Cardiac fibroblast (primary cell): Measurements from ENCODE around the gene KIAA0232.
A peak's percentile ranks its signal among the peaks of the same experiment; 100 is the strongest.

Experiments
- DNase-seq, 2 donors: peaks; one replicate each; pipeline versions ENCODE4 v3.0.0 to v3.0.0-alpha.2; 2010; ENCODE audit warnings: low read depth in 2 of 2
- H3K4me3 ChIP-seq, 2 donors: replicated peaks in 1 of 2; 1 replicate in 1 of 2; 2 replicates in 1 of 2; pipeline ENCODE4 v1.5.1; 2011; ENCODE audit warnings: low read depth in 2 of 2, low read length in 2 of 2, mild to moderate bottlenecking in 2 of 2, moderate library complexity in 1 of 2
- TF ChIP-seq, protein P1 (sequence below): IDR thresholded peaks from one replicate; pipeline ENCODE4 v1.5.1; 2011; ENCODE audit warnings: low read depth, mild to moderate bottlenecking, low read length, inconsistent platforms

The KIAA0232 gene

DNA sequence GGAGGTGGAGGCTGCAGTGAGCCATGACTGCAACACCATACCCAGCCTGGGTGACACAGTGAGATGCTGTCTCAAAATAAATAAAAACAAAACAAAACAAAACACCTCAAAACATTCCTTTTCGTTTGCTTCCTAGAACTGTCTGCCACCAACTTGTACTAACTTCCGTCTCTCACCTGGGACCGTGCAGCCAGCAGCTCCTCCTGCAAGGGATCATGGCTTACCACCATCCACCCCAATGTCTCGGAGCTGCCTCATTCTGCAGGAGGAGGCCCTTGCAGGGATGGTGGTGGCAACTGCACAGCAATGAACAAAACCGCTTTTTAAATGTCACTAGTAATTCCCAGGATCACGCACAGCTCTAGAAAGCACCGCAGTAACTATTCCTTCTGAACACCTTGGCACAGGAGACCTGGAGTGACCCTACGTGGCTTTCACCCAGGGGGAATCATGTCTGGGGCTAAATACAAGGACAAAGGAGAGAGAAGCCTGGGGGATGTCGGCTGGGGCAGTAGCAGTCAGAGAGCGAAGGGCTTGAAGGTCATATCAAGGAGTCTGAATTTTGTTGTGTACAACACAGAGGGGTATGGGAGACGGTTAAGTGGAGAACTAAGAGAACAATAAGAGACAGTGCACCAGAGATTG is 17.4 kb upstream of the KIAA0232 start:
- TF ChIP-seq, protein P1, sequence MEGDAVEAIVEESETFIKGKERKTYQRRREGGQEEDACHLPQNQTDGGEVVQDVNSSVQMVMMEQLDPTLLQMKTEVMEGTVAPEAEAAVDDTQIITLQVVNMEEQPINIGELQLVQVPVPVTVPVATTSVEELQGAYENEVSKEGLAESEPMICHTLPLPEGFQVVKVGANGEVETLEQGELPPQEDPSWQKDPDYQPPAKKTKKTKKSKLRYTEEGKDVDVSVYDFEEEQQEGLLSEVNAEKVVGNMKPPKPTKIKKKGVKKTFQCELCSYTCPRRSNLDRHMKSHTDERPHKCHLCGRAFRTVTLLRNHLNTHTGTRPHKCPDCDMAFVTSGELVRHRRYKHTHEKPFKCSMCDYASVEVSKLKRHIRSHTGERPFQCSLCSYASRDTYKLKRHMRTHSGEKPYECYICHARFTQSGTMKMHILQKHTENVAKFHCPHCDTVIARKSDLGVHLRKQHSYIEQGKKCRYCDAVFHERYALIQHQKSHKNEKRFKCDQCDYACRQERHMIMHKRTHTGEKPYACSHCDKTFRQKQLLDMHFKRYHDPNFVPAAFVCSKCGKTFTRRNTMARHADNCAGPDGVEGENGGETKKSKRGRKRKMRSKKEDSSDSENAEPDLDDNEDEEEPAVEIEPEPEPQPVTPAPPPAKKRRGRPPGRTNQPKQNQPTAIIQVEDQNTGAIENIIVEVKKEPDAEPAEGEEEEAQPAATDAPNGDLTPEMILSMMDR, result no peak
- no peak for DNase-seq
- H3K4me3 ChIP-seq, result no peak overlapping the region

DNA sequence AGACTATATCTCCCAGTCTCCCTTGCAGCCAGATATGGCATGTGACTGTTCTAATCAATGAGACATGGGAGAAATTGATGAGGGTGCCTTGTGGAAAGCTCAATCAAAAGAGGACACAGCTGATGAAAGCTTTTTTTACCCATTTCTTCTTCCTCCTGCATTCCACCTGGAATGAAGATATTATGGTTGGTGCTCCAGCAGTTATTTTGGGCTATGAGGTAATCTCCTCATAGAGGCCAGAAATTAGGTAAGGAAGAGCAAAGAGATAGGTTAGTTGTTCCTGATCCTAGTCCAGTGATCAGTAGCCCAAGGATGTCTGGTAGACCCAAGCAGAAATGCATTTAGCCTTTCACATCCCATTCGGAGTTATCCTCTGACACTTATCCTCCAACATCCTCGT is 16.8 kb upstream of the KIAA0232 start:
- H3K4me3 ChIP-seq, result no peak overlapping the region
- TF ChIP-seq, protein P1, result no peak
- no peak for DNase-seq

DNA sequence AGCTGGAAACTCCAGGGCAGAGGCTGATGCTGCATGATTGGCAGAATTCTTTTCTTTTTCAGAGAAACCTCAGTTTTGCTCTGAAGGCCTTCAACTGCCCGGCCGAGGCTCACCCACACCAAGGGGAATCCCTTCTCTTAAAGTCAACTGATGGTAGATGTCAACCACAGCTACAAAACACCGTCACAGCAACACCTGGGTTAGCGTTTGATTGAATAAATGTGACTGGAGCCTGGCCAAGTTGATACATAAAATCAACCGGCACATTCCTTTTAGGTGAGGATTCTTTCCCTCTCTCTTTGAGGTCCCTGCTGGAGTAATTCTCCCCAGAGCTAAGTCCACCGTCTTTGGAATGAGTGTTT is 15.2 kb upstream of the KIAA0232 start:
- TF ChIP-seq, protein P1, result no peak
- no peak overlapping the region for H3K4me3 ChIP-seq
- DNase-seq, result no peak

DNA sequence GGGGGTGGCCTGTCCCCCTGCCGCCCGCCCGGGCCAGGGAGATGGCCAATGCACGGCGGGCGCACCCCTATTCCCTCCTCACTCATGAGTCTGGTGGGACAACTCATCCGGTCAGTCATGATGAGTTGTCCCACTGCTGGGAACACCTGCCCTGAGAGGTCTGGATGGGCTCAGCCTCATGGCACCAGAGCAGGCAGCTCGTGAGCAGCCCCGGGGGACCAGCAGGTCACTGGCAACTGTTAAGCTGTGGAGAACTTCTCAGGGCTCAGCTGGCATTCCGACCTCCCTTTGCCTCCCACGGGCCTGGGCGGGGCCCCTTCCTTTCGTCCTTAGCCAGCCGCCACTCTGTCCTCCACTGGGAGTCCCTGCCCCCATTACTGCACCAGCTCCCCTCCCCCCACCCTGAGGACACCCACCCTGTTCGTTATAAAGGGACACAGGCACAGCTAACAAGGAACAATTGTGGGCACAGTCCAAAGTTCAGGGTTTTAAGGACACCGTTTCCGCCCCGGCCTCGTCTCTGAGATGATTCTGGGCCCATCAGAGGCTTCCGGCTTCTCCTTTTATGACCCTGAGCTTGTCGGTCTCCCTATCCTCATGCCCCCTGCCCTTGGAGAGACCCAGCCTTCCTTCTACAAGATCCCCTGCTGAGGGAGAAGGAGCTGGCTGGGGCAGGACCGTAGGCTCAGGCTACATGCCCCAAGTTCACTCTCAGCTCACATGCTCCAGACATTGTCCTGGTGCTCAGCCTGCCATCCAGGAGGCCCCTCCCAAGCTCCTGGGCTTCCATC is 14.6 kb upstream of the KIAA0232 start:
- H3K4me3 ChIP-seq, result no peak overlapping the region
- DNase-seq, result no peak
- TF ChIP-seq, protein P1, result no peak

DNA sequence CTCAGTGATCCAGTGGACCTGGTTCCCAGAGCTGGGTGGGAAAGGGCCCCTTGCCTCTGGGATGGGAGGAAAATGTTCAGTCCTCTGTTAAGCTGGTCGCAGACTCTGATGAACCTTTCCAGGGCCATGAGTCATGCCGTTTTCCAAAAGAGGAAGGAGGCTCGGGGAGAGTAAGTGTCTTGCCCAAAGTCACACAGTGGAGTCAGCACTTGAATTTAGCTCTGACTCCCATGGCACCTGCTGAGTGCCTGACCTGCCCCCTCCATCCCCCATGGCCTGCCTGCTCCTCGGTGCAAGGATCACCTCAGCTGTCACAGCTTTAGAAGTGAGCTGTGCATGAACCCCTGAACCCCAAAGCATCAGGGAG is 14.0 kb upstream of the KIAA0232 start:
- DNase-seq, result peak; percentile 39 to 50
- no peak overlapping the region for H3K4me3 ChIP-seq
- TF ChIP-seq, protein P1, result no peak

DNA sequence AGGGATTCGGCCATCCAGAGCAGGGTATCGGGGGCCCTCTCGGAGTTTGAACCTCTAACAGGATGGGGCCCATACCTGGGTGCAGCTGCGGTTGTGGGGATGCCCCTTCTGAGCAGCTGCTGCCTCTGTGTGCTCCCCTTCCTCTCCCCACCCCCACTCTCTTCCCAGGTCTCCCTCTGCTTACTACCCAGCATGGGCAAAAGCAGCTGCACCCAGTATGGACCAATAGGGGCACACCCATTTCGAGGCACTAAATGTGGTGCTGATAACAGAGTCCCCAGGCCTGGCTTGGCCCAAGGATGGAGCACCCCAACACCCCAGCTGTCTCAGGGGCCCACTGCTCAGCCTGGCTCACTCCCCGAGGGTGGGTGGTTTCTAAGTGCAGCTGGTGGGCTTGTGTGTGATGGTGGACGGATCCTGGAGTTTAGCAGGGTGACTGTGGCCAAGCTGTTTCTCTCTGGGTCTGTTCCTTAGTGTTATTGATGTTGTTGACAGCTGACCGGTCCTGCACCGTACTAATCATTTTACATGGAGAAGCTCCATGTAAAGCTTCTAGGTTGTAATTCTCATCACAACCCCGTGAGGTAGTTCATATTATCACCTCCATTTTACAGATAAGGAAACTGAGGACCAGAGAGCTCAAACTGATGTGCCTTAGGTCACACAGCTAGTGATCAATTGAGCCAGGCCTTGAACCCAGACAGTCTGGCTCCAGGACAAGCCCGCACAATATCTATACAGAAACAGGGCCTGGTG is 13.1 kb upstream of the KIAA0232 start:
- DNase-seq, result no peak
- no peak overlapping the region for H3K4me3 ChIP-seq
- TF ChIP-seq, protein P1, result no peak
